ENCODE data around the gene ATP6V0D1.

The ATP6V0D1 gene

GRCh38 chr16:67460168-67460567, 20.8 kb downstream of the ATP6V0D1 start:
- H3K27ac ChIP-seq (ENCODE audit: low read length) = peak overlapping the region; percentile 88
- H3K9me3 ChIP-seq (ENCODE audit: control insufficient read depth in 1 of 2, low read length in 2 of 2) = no peaks in the 10 kb centered on the region
- no peaks in the 10 kb centered on the region for H3K27me3 ChIP-seq (ENCODE audit: low read depth, low read length)
- H3K4me3 ChIP-seq (ENCODE audit: low read depth in 1 of 2, low read length in 2 of 2) = no peak overlapping the region
- H3K36me3 ChIP-seq (ENCODE audit: control insufficient read depth in 1 of 2, insufficient read depth in 2 of 2, low read length in 2 of 2) = peaks cover 0 to 3% of the 10 kb centered on the region in 2 donors
- H3K4me1 ChIP-seq (ENCODE audit: control insufficient read depth in 1 of 2, insufficient read depth in 2 of 2, low read length in 2 of 2) = peaks cover 57 to 72% of the 10 kb centered on the region in 2 donors

- H3K4me3 ChIP-seq (ENCODE audit: low read depth in 1 of 2, low read length in 2 of 2) = no peak overlapping the region
- peaks cover 0 to 6% of the 10 kb centered on the region in 2 donors for H3K36me3 ChIP-seq (ENCODE audit: control insufficient read depth in 1 of 2, insufficient read depth in 2 of 2, low read length in 2 of 2)
- H3K4me1 ChIP-seq (ENCODE audit: control insufficient read depth in 1 of 2, insufficient read depth in 2 of 2, low read length in 2 of 2) = peaks cover 56 to 69% of the 10 kb centered on the region in 2 donors
- no peaks in the 10 kb centered on the region for H3K9me3 ChIP-seq (ENCODE audit: control insufficient read depth in 1 of 2, low read length in 2 of 2)
- peak overlapping the region; percentile 88 for H3K27ac ChIP-seq (ENCODE audit: low read length)
- no peaks in the 10 kb centered on the region for H3K27me3 ChIP-seq (ENCODE audit: low read depth, low read length)
These were observed 21.2 kb downstream of the ATP6V0D1 start for GRCh38 chr16:67459861-67460150.

DNA sequence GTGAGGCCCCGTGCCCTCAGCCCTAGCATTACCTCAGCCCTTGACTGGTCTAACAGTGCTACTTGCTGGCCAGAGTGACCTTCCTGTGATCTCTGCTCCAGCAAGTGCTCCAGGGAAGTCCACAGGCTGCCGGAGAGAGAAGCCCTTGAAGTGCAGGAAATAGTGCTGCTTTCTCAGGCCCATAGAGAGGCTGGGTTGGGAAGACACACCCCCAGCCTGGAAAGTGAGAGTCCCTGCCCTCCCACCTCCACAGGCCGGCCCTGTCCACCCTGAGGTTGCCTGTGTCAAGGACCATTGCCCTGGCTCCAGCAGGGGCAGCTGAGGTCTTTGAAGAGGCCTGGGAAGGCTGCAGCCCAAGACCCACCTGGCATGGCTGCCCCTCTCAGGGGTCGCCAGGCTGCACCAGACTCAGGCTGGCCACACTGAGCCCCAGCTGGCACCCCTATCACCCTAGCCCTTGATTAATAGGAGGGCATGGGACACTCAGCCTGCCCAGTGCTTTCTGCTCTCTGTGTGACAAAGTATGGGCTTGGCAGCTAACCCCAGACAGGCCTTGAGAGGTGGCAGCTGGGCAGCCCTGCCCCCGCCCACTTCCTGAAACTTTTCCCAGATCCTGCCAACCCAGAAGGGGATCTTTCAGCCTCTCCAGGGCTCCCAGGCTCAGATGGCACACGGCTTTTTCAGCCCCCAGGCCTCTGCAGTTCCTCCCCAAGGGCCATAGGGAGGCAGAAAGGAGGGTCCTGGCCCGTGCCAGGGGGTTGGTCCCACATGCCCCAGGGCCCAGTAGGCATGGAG, 21.7 kb downstream of the ATP6V0D1 start:
- Histone ChIP-seq H3K27me3 (ENCODE audit: low read depth, low read length) (no peaks in the 10 kb centered on the region), H3K4me3 (ENCODE audit: low read depth in 1 of 2, low read length in 2 of 2) (peak overlapping the region in 1 of 2 donors; percentile 13), H3K9me3 (ENCODE audit: control insufficient read depth in 1 of 2, low read length in 2 of 2) (no peaks in the 10 kb centered on the region), H3K36me3 (ENCODE audit: control insufficient read depth in 1 of 2, insufficient read depth in 2 of 2, low read length in 2 of 2) (peaks cover 0 to 7% of the 10 kb centered on the region in 2 donors), H3K27ac (ENCODE audit: low read length) (peak overlapping the region; percentile 88), H3K4me1 (ENCODE audit: control insufficient read depth in 1 of 2, insufficient read depth in 2 of 2, low read length in 2 of 2) (peaks cover 51 to 67% of the 10 kb centered on the region in 2 donors)

- H3K36me3 ChIP-seq (ENCODE audit: control insufficient read depth in 1 of 2, insufficient read depth in 2 of 2, low read length in 2 of 2) = peaks cover 1 to 12% of the 10 kb centered on the region in 2 donors
- peak overlapping the region; percentile 88 for H3K27ac ChIP-seq (ENCODE audit: low read length)
- no peaks in the 10 kb centered on the region for H3K9me3 ChIP-seq (ENCODE audit: control insufficient read depth in 1 of 2, low read length in 2 of 2)
- H3K4me1 ChIP-seq (ENCODE audit: control insufficient read depth in 1 of 2, insufficient read depth in 2 of 2, low read length in 2 of 2) = peaks cover 48 to 67% of the 10 kb centered on the region in 2 donors
- no peaks in the 10 kb centered on the region for H3K27me3 ChIP-seq (ENCODE audit: low read depth, low read length)
- H3K4me3 ChIP-seq (ENCODE audit: low read depth in 1 of 2, low read length in 2 of 2) = no peak overlapping the region
These were observed 22.8 kb downstream of the ATP6V0D1 start for GRCh38 chr16:67458121-67458641.

- H3K4me1 ChIP-seq (ENCODE audit: control insufficient read depth in 1 of 2, insufficient read depth in 2 of 2, low read length in 2 of 2) = peaks cover 48 to 64% of the 10 kb centered on the region in 2 donors
- peak overlapping the region; percentile 88 for H3K27ac ChIP-seq (ENCODE audit: low read length)
- H3K9me3 ChIP-seq (ENCODE audit: control insufficient read depth in 1 of 2, low read length in 2 of 2) = no peaks in the 10 kb centered on the region
- peak overlapping the region in 1 of 2 donors; percentile 5 for H3K4me3 ChIP-seq (ENCODE audit: low read depth in 1 of 2, low read length in 2 of 2)
- peaks cover 7 to 17% of the 10 kb centered on the region in 2 donors for H3K36me3 ChIP-seq (ENCODE audit: control insufficient read depth in 1 of 2, insufficient read depth in 2 of 2, low read length in 2 of 2)
- no peaks in the 10 kb centered on the region for H3K27me3 ChIP-seq (ENCODE audit: low read depth, low read length)
These were observed 23.3 kb downstream of the ATP6V0D1 start for GRCh38 chr16:67457611-67458010.

GRCh38 chr16:67456391-67457081, 24.4 kb downstream of the ATP6V0D1 start:
- Histone ChIP-seq H3K27me3 (ENCODE audit: low read depth, low read length) (no peaks in the 10 kb centered on the region), H3K4me1 (ENCODE audit: control insufficient read depth in 1 of 2, insufficient read depth in 2 of 2, low read length in 2 of 2) (peaks cover 52 to 54% of the 10 kb centered on the region in 2 donors), H3K9me3 (ENCODE audit: control insufficient read depth in 1 of 2, low read length in 2 of 2) (no peaks in the 10 kb centered on the region), H3K27ac (ENCODE audit: low read length) (peak overlapping the region; percentile 88), H3K36me3 (ENCODE audit: control insufficient read depth in 1 of 2, insufficient read depth in 2 of 2, low read length in 2 of 2) (peaks cover 11 to 27% of the 10 kb centered on the region in 2 donors), H3K4me3 (ENCODE audit: low read depth in 1 of 2, low read length in 2 of 2) (peak overlapping the region in 1 of 2 donors; percentile 5)

DNA sequence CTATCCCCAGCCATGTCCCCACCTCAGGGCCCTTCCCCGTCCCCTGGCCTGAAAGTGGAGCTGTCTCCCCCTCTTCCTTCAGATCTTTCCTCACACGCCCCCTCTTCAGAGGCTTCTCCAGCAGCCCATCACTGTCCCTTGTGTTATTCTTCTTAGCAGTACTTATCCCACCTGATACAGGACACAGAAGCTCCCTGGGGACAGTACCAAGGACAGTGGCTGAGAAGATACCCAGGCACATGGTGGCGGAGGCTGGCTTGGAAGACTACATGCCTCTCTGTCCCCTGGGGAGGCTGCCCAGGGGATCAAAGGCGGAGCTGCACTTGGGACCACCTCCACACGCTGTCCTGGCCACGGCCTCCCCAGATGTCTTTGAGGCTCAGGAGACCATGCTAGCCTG, 26.1 kb downstream of the ATP6V0D1 start:
- Histone ChIP-seq H3K36me3 (ENCODE audit: control insufficient read depth in 1 of 2, insufficient read depth in 2 of 2, low read length in 2 of 2) (peaks cover 15 to 37% of the 10 kb centered on the region in 2 donors), H3K4me1 (ENCODE audit: control insufficient read depth in 1 of 2, insufficient read depth in 2 of 2, low read length in 2 of 2) (peaks cover 38 to 45% of the 10 kb centered on the region in 2 donors)

GRCh38 chr16:67454104-67454503, 26.9 kb downstream of the ATP6V0D1 start:
- Histone ChIP-seq H3K27ac (ENCODE audit: low read length) (no peak overlapping the region), H3K4me1 (ENCODE audit: control insufficient read depth in 1 of 2, insufficient read depth in 2 of 2, low read length in 2 of 2) (peaks cover 36 to 45% of the 10 kb centered on the region in 2 donors), H3K4me3 (ENCODE audit: low read depth in 1 of 2, low read length in 2 of 2) (no peak overlapping the region), H3K27me3 (ENCODE audit: low read depth, low read length) (no peaks in the 10 kb centered on the region), H3K9me3 (ENCODE audit: control insufficient read depth in 1 of 2, low read length in 2 of 2) (no peaks in the 10 kb centered on the region), H3K36me3 (ENCODE audit: control insufficient read depth in 1 of 2, insufficient read depth in 2 of 2, low read length in 2 of 2) (peaks cover 18 to 37% of the 10 kb centered on the region in 2 donors)

More for the DNA sequence above, 26.1 kb downstream of the ATP6V0D1 start:
- H3K27ac ChIP-seq (ENCODE audit: low read length) = no peak overlapping the region
- H3K27me3 ChIP-seq (ENCODE audit: low read depth, low read length) = no peaks in the 10 kb centered on the region
- no peak overlapping the region for H3K4me3 ChIP-seq (ENCODE audit: low read depth in 1 of 2, low read length in 2 of 2)
- no peaks in the 10 kb centered on the region for H3K9me3 ChIP-seq (ENCODE audit: control insufficient read depth in 1 of 2, low read length in 2 of 2)

DNA sequence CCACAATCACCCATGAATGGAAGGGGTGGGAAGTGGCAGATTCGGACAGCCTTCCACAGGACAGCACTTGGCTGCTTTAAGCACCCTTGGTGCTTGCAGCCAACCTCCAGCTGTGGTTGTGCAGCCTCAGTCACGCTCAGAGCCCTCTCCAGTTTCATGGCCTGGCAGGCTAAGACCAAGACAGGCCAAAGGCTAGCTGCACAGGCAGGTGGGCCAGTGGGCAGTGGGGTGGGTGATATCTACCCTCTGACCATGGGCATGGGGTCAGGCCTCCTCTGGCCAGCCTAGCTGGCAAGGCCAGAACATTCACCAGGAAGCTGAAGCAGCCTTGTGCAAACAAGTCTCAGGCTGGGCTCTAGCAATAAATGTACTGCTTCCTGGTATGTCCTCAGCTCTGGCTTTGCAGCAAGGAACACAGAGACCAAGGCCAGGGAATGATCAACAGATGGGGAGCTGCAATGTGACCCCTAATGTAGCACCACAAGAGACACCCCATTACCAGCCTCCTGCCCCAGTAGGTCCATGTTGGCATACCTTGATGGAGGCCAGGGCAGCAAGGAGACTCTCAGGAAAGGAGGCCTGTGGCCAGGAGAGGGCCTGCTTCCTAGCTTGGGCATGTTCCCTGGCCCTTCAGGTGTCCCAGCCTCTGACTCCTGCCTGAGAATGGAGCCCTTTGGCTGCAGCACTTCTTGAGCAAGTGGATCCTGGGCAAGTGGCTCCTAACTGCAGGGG, 29.1 kb downstream of the ATP6V0D1 start:
- Histone ChIP-seq H3K4me3 (ENCODE audit: low read depth in 1 of 2, low read length in 2 of 2) (no peak overlapping the region), H3K27me3 (ENCODE audit: low read depth, low read length) (no peaks in the 10 kb centered on the region), H3K4me1 (ENCODE audit: control insufficient read depth in 1 of 2, insufficient read depth in 2 of 2, low read length in 2 of 2) (peaks cover 27 to 39% of the 10 kb centered on the region in 2 donors), H3K27ac (ENCODE audit: low read length) (peak overlapping the region; percentile 74), H3K9me3 (ENCODE audit: control insufficient read depth in 1 of 2, low read length in 2 of 2) (no peaks in the 10 kb centered on the region), H3K36me3 (ENCODE audit: control insufficient read depth in 1 of 2, insufficient read depth in 2 of 2, low read length in 2 of 2) (peaks cover 19 to 45% of the 10 kb centered on the region in 2 donors)

DNA sequence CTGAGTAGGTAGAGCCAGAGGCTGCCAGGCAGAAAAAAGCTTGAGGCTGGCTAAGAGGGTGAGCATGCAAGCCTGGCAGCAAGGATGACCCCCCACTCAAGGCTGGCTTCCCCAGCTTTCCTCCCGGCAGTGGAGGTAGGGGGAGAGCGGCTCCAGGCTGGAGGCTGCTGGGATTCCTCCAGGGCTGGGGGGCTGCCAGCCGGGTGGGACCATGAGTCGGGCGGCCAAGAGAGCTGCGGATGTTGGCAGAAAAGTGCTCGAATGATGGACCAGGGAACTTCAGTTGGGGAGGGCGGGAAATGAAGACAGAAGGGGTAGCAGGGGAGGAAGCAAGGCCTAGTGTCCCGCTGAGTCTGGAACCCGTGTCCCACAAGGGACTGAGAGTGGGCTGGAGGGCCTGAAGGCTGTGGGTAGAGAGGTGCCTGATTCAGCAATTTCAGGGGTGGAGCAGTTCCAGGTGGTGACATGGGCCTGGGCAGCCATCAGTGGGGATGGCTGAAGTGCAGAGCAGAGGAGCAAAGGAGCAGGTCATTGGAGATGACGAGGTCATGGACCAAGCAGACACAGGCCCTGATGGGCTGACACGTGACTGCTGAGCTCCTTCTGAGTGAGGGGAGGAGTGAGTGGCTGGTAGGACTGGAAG, 29.8 kb downstream of the ATP6V0D1 start:
- H3K36me3 ChIP-seq (ENCODE audit: control insufficient read depth in 1 of 2, insufficient read depth in 2 of 2, low read length in 2 of 2) = peaks cover 19 to 45% of the 10 kb centered on the region in 2 donors
- H3K27ac ChIP-seq (ENCODE audit: low read length) = peak overlapping the region; percentile 74
- no peaks in the 10 kb centered on the region for H3K27me3 ChIP-seq (ENCODE audit: low read depth, low read length)
- H3K4me3 ChIP-seq (ENCODE audit: low read depth in 1 of 2, low read length in 2 of 2) = no peak overlapping the region
- peaks cover 25 to 39% of the 10 kb centered on the region in 2 donors for H3K4me1 ChIP-seq (ENCODE audit: control insufficient read depth in 1 of 2, insufficient read depth in 2 of 2, low read length in 2 of 2)
- no peaks in the 10 kb centered on the region for H3K9me3 ChIP-seq (ENCODE audit: control insufficient read depth in 1 of 2, low read length in 2 of 2)

All from muscle layer of duodenum (tissue), 2 donors.